DOHH2 (cell line): ENCODE measurements around the gene FAM228B.

Experiments
- EZH2phosphoT487 ChIP-seq: fragments of 200-600 bp; sonication (generic); IDR thresholded peaks from 2 replicates; pipeline ENCODE4 v1.6.1; 2017; ENCODE audit warnings: borderline replicate concordance, mild to moderate bottlenecking, antibody characterized with exemption, low read length, moderate library complexity, mixed read lengths
- TF ChIP-seq, protein P1 (sequence below): fragments of 200-600 bp; sonication (generic); IDR thresholded peaks from one replicate; pipeline ENCODE4 v1.5.1; 2014; ENCODE audit warnings: antibody characterized with exemption, mild to moderate bottlenecking, low read depth, low read length; ENCODE audit not compliant: poor library complexity, severe bottlenecking

DNA sequence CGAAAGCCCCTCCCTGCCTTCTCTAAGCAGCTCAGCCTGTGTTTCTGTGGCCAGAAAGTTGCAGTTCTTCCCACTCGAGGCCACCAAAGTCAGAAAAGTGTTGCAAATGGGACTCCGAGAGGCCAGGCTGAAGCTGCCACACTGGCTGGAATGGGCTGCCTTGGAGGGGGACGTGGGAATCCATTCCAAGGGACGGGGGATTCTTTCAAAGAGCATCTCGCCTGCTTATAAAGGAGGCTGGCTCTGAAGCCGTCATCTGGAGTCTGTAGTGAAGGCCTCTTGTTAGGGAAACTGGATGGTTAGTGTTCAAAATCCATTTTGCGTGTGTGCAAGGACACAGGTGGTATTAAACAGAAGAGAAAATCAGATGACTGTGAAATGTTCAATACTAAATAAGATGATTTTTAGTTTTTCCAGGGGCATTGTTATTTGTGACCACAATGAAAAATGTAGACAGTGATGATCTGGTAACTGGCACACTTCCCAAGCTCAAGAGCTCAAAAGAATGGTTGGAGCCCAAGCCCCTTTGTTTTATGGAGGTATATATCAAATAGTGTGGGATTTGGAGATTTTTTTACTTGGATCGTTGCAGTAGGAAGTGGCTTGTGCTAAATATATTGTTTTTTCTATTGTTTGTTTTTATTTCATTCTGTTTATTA, 782 bp downstream of the FAM228B start:
- TF ChIP-seq, protein P1, sequence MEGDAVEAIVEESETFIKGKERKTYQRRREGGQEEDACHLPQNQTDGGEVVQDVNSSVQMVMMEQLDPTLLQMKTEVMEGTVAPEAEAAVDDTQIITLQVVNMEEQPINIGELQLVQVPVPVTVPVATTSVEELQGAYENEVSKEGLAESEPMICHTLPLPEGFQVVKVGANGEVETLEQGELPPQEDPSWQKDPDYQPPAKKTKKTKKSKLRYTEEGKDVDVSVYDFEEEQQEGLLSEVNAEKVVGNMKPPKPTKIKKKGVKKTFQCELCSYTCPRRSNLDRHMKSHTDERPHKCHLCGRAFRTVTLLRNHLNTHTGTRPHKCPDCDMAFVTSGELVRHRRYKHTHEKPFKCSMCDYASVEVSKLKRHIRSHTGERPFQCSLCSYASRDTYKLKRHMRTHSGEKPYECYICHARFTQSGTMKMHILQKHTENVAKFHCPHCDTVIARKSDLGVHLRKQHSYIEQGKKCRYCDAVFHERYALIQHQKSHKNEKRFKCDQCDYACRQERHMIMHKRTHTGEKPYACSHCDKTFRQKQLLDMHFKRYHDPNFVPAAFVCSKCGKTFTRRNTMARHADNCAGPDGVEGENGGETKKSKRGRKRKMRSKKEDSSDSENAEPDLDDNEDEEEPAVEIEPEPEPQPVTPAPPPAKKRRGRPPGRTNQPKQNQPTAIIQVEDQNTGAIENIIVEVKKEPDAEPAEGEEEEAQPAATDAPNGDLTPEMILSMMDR: no peak
- no peak for TF ChIP-seq EZH2phosphoT487
